ENCODE measurements around the gene PCYOX1L. TPM values are rescaled to one million over a fixed set of nuclear protein-coding genes. Genes with fewer than 3 reads are reported as not detected.

PCYOX1L gene
- polyA plus RNA-seq, 3 donors = 9.8 to 31.8 (median 13.5) TPM

GRCh38 chr5:149360272-149360671 lies 2.4 kb downstream of the PCYOX1L start:
- H3K36me3 Mint-ChIP-seq = peaks cover 17 to 24% of the 10 kb centered on the region in 2 donors
- Histone ChIP-seq H3K4me1 (ENCODE audit: control insufficient read depth in 1 of 2, insufficient read depth in 2 of 2, low read length in 2 of 2) (peaks cover 36 to 41% of the 10 kb centered on the region in 2 donors), H3K27me3 (ENCODE audit: control insufficient read depth in 2 of 2, insufficient read depth in 2 of 2, low read length in 2 of 2) (no peaks in the 10 kb centered on the region), H3K9me3 (replicated peaks in 1 of 2; ENCODE audit: control insufficient read depth in 1 of 2, insufficient read depth in 1 of 2, low read length in 2 of 2) (no peaks in the 10 kb centered on the region), H3K4me2 (replicated peaks; ENCODE audit: extremely low read depth, low read length, poor library complexity, severe bottlenecking) (peak overlapping the region; percentile 21), H3K27ac (ENCODE audit: low read depth in 1 of 2, low read length in 2 of 2) (peak overlapping the region in 1 of 2 donors; percentile 50), H2AFZ (ENCODE audit: insufficient read depth, low read depth, low read length, poor library complexity, severe bottlenecking) (no peak overlapping the region), H3K9ac (ENCODE audit: insufficient read depth, low read length, poor library complexity, severe bottlenecking) (no peak overlapping the region), H4K20me1 (ENCODE audit: insufficient read depth, low read length) (peaks cover 6% of the 10 kb centered on the region), H3K4me3 (replicated peaks in 1 of 3; ENCODE audit: low read depth in 2 of 3, low read length in 3 of 3) (no peak overlapping the region), H3K36me3 (replicated peaks in 1 of 2; ENCODE audit: control insufficient read depth in 1 of 2, insufficient read depth in 2 of 2, low read length in 2 of 2) (peaks cover 0 to 11% of the 10 kb centered on the region in 2 donors), H3K79me2 (ENCODE audit: insufficient read depth, low read length) (peaks cover 11% of the 10 kb centered on the region)
- no peak for DNase-seq
- intact Hi-C loops (cut with micrococcal nuclease) = no loop called here
- no peaks in the 10 kb centered on the region for H3K9me3 Mint-ChIP-seq
- H3K27ac Mint-ChIP-seq = peak overlapping the region in 5 of 7 donors; percentile 14 to 89 (median 58)
- peaks cover 43% of the 10 kb centered on the region for H3K4me1 Mint-ChIP-seq
- TF ChIP-seq CTCF (IDR thresholded peaks at IDR 0.05) = no peak
- WGBS (ENCODE audit: insufficient coverage) = no CpG with 5 or more reads among the region's 1 CpG
- H3K27me3 Mint-ChIP-seq (ENCODE audit: low read depth in 3 of 3) = peaks cover 0 to 1% (median 0%) of the 10 kb centered on the region in 3 donors
- H3K4me3 Mint-ChIP-seq = peak overlapping the region in 1 of 2 donors; percentile 50

- H3K4me3 ChIP-seq (replicated peaks in 1 of 3; ENCODE audit: low read depth in 2 of 3, low read length in 3 of 3) = no peak overlapping the region
- no peaks in the 10 kb centered on the region for H3K27me3 ChIP-seq (ENCODE audit: control insufficient read depth in 2 of 2, insufficient read depth in 2 of 2, low read length in 2 of 2)
- Mint-ChIP-seq H3K36me3 (peaks cover 13 to 18% of the 10 kb centered on the region in 2 donors), H3K27me3 (ENCODE audit: low read depth in 3 of 3) (peaks cover 0 to 1% (median 0%) of the 10 kb centered on the region in 3 donors), H3K9me3 (no peaks in the 10 kb centered on the region), H3K4me3 (no peak overlapping the region), H3K4me1 (peaks cover 43% of the 10 kb centered on the region), H3K27ac (peak overlapping the region in 1 of 7 donors; percentile 46)
- H3K36me3 ChIP-seq (replicated peaks in 1 of 2; ENCODE audit: control insufficient read depth in 1 of 2, insufficient read depth in 2 of 2, low read length in 2 of 2) = peaks cover 0 to 6% of the 10 kb centered on the region in 2 donors
- H2AFZ ChIP-seq (ENCODE audit: insufficient read depth, low read depth, low read length, poor library complexity, severe bottlenecking) = no peak overlapping the region
- intact Hi-C loops (cut with micrococcal nuclease) = no loop called here
- no peak overlapping the region for H3K4me2 ChIP-seq (replicated peaks; ENCODE audit: extremely low read depth, low read length, poor library complexity, severe bottlenecking)
- H3K9me3 ChIP-seq (replicated peaks in 1 of 2; ENCODE audit: control insufficient read depth in 1 of 2, insufficient read depth in 1 of 2, low read length in 2 of 2) = no peaks in the 10 kb centered on the region
- no peak for TF ChIP-seq CTCF (IDR thresholded peaks at IDR 0.05)
- no peak for DNase-seq
- no peak overlapping the region for H3K9ac ChIP-seq (ENCODE audit: insufficient read depth, low read length, poor library complexity, severe bottlenecking)
- WGBS (ENCODE audit: insufficient coverage) = 98% methylated on average over 9 of the region's 12 CpGs
- peaks cover 6% of the 10 kb centered on the region for H4K20me1 ChIP-seq (ENCODE audit: insufficient read depth, low read length)
- H3K27ac ChIP-seq (ENCODE audit: low read depth in 1 of 2, low read length in 2 of 2) = no peak overlapping the region
- H3K79me2 ChIP-seq (ENCODE audit: insufficient read depth, low read length) = peaks cover 11% of the 10 kb centered on the region
- H3K4me1 ChIP-seq (ENCODE audit: control insufficient read depth in 1 of 2, insufficient read depth in 2 of 2, low read length in 2 of 2) = peaks cover 32 to 35% of the 10 kb centered on the region in 2 donors
Measured at GRCh38 chr5:149362541-149362940, 4.7 kb downstream of the PCYOX1L start.

Measured in CD14-positive monocyte (primary cell).